ENCODE results near the gene SORD.
"Not testable (repeated sequence)": the region's sequence is repeated elsewhere in the genome, so short reads cannot be mapped to it uniquely, and the experiment has no call there.

The SORD gene

DNA sequence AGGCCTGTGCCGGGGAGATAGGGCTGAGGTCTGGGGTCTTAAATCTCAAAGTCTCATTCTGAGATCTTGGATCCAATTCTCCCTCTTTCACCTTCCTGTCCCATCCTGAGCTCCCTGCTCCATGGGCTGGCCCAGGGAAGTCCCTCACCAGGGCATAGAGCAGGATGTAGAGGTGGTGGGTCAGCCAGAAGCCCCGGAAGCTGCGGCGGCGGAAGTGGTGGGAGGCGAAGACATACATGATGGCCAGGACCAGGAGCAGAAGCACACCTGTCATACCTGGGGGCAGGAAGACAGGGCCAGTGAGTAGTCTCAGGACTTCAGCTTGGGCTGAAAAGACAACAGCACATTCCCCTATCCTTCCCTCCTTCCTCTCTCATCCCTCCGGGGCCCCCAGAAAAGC is 74.5 kb downstream of the SORD start:
- DNase-seq (ENCODE audit: low spot score) = no peak

DNA sequence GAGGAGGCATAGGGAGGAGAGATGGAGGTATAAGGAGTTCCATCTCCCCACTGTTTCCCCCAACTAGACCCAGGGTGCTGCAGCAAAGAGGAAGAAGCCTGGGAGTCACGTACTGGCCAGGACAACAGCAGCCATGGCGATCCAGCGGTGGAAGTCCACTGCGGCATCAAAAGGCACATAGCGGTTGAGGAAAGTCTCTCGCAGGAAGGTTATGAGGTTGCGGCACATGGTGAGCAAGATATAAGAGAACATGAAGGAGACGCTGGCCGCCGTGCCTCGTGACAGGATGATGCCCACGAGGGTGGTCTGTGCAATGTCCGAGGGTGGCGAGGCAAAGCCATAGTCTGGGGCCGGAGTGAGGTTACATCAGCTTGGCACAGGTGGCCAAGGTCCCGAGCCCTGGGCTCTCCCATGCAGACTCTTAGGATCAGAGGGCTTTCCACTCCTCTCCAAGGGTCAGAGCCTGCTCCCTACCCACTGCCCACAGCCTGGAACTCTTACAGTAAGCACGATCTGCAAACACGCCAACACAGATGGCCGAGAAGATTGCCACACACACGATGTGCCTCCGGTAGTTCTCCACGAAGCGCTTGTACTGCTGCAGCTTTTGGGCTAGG is 76.7 kb downstream of the SORD start:
- no peak for DNase-seq (ENCODE audit: low spot score)

DNA sequence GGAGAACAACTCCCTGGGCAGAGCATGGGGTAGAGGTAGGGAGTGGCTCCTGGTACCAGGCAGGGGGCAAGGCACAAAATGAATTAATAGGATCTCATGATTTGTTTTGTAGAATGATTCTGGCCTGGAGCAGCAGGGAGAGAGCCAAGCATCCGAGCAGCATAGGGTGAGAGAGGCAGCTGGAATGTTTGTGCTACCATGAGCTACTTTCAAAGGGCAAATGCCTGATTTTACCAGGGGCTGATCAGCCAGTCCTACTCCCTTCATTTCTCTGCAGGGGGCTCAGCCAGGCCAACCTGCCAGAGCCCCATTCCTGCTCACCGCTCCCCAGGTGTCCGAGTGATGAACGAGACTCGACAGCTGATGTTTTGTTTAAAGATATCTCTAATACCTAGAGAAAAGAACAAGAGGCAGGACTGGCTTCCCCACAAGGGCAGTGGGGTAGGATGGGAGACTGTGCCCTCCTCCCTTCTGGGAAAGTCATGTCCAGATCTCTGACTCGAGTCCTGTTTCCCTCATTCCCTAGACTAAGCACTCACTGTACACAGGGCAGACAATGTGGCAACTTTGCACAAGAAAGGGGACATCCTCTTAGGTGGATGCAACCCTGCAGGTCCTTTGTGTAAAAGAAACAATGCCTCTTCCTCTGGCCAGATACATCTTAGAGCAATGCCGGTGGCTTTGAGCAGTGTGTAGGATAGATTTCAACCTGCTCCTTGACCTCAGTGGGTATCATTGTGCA is 78.1 kb downstream of the SORD start:
- no peak for DNase-seq (ENCODE audit: low spot score)

DNA sequence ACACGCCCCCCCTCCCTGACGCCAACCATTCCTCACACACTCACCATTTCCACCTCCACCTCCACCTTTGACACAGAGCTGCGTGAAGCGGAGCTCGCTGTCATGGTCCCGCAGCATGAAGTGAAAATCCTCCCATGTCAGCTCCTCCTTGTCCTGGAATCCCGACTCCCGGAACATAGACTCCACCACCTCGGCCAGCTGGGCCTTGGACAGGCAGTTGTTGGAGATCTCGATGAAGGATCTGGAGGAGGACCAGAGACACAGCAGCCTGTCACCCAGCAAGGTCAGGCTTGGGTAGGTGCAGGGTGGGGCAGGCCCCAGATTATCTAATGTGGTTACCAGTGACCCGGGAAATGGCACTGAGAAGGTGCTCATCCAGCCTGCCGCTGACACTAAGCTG is 78.8 kb downstream of the SORD start:
- DNase-seq (ENCODE audit: low spot score) = no peak

DNA sequence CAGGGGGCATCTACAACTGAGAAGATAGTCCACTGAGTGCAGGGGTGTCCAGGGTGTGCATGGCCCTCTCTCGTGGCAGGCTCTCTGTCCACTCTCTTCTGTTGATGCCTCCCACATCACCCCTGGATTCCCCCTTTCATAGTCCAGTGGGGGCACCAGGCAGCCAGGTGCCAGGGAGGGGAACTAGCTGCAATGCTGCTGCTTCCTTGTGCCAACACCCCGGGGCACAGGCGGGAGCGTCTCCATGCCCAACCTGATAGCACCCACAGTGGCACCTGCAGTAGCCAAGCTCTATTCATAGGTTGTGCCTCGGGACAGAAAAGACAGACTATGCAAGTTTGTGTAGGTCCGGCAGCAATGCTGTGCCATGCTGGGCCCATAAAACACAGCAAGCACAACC is 79.2 kb downstream of the SORD start:
- no peak for DNase-seq (ENCODE audit: low spot score)

DNA sequence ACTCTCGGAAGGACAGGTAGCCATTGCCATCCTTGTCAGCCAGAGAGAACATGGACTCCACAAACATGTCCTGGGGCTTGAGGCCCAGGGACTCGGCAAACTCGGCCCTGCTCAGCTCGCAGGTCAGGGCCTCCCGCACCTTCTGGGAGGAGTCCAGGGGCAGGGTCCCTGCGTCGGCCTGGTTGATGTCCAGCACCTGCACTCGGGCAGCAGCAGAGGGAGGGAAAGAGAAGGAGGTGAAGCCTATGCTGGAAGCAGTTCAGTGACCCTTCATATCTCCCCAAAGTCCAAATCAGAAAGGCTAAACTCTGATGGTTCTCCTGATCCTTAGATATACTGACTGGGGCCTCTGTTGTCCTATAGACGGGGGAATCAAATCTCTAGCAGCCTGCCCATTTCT is 81.2 kb downstream of the SORD start:
- not testable (repeated sequence) for DNase-seq (ENCODE audit: low spot score)

DNA sequence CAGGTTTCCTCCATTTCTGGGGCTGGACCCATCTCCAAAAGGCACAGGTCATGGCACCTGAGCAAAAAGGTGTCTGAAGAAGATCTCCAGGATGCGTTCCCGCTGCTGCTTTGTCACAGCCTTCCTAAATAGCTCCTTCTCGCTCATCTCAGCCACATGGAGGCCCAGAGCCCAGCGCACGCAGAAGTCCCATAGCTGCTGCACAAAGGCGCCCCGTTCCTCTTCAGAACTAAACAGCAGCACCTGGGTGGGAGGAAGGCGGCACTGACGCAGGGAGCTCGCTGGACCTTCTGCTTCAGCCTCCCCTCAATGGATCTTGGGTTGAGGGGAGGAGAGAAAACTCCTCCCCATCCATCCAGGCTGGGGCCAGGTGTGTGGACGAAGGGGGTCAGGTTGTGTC is 82.6 kb downstream of the SORD start:
- no peak for DNase-seq (ENCODE audit: low spot score)

DNA sequence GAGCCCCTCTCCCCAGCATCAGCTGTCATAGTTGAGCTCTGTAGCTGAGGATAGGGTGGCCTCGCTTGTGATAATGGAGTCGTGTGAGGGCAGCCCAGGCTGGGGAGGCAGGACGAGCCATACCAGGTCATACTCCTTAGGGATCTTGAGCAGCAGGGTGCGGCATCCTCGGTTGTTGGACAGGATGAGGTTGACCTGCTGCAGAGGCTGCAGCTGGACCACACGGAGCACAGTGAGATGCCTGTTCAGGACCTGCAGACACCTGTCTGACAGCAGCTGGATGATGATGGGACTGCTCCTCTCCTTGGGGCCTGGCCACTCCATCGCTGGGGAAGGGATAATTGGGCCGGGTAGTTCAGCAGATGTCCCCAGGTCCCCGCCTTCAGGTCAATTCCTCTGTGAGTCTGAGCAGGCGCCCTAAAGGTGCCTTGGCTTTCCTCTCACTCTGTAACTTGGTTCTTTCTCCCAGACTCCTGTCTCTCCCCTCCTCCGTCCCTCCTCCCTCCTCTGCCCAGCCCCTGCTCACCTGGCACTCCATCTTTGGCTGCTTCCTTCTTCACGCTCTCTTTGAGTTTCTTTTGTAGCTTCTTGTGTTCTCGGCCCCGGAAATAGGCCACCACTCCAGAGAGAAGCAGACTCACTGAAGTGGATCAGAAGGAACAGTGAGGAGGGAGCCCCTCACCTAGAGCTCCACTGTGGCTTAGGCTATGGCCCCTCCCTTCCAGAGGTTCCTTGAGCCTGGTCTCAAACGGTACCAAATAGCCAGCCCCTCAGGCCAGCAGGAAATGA is 83.2 kb downstream of the SORD start:
- no peak for DNase-seq (ENCODE audit: low spot score)

DNA sequence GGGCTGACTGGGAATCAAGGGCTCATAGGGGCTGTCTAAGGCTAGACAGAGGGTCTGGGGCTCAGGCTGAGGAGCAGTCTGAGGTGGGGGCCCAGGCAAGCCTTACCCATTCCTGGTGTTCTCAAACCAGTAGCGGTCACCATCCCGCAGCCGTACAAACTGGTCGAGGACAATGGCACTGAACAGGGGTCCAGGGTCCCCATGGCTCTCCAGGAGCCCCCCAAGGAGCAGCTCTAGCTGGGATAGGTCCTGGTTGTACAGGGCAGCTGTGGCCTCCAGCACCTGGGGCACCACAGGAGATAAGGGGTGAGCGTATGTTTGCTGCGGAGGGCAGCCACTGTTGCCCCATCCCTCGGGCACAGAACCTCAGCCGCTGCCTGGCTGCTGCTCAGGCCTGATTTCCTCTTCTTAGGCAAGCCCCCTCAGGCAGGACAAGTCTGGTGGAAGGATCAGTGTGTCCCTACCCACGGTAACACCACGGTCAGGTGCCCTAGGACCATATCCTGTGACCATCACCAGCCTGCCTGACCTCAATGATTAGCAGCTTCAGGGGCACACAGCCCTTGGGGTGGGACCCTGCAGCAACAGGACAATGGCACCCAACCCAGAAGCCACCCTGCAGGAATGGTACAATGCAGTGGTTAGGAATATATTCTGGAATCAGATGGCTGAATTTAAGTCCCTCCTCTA is 85.1 kb downstream of the SORD start:
- DNase-seq (ENCODE audit: low spot score) = no peak

DNA sequence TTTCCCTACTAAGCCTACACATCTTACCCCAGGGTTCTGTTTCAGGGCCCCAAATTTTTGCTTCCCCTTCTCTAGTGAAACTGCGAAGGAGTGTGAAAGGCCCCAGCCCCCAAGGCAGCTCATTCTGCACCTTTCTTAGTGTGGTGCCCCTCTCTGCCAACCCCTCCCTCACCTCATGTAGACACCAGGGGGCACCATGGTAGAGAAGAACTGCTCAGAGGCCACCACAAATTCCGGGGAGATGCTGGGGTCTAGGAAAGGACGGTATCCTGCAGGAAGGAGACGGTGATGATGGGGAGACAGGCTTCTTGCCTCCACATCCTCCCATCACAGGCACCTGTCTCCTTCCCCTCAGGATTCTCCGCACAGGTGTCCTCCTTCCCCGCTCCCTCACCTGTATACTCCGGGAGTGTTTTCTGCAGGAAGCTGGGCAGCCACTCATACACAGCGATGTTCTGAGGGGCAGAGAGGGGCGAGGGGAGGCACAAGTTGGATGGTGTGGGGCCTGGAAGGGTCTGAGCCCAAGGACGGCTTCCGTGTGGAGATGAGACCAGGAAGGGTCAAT is 87.3 kb downstream of the SORD start:
- no peak for DNase-seq (ENCODE audit: low spot score)

DNA sequence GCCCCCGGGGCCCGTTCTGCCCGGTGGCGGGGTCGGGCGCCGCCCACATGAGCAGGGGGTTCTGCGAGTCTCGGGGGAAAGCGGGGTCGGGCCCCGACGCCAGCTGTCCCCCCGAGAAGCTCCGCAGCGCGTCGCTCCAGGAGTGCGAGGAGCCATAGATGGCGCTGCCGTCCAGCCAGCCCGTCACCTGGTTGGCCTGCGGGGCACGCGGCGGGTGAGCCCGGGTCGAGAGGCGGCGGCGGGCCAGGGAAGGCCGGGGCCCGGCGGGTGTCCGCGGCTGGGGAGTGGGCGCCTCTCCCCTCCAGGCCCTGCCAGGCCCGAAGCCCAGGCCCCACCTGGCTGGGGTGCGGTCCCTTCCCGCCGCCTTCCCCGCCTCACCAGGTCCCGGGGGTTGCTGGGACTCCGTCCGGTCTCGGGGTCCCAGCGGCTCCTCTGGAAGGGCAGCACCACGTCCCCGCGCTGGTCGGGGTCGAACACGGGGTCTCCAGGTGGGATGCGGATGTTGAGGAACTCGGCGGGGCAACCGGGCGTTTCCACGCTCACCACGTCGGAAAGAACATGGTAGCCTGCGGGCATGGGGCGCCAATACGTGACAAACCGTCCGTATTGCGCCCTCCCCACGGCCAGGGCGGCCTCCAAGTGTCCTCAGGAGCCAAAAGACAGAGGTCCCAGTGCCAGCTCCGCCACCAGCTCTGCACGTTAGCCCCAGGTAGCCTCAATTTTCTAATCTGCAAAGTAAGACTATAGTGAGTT is 88.6 kb downstream of the SORD start:
- DNase-seq (ENCODE audit: low spot score) = no peak

DNA sequence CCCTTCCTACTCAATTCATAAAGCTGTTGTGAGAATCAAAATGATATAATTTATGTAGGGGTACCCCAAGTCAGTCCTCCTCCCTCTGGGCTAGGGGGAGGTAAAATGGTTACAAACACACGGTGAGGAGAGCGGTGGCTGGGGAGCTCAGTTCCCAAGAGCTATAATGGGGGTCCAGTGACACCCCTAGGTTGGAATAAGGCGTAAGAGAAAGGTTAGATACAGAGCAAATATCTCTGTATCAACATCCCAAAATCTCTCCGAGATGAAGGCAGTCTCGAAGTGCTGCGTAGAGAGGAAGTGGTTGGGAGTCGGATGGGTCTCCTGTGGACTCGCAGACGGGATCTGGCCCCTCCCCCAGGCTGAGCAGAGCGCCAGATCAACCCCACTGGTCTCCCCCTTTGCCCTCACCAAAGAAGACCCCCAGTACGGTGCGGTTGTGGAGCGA is 89.2 kb downstream of the SORD start:
- DNase-seq (ENCODE audit: low spot score) = no peak

DNA sequence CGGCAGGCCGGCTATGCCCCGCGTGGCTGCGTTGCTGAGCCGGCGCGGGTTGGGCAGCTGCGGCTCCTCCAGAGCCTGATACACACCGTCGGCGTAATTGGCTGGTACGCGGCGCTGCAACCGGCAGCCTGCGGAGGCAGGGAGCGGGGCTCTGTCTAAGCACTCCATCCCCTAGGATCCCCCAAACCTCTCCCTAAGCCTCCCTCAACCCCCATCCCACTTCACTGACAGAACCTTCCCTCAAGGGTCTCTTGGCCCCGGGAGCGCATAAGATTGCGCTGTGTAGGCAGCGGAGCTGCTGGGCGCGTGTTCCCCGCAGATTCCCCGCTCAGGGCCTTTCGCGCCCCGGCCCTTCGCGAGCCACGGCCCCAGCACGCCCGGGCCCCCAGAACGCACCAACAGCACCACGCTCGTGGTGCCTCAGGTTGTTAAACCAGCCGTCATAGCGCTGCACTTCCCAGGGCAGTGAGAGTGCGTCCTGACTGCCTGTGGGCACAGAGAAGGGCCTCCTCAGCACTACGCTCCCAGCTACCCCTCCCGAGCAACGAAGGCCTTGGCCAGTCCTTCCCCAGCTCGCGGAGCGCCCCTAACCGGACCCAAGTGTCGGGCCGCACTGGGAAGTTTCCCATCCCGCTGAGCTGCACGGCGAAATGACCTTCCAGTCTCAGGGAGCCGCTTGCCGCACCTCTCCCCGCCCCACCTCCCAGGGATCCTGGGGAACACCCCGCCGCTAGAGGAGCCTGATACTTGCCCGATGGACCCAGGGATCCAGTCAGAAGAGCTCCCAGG is 89.8 kb downstream of the SORD start:
- no peak for DNase-seq (ENCODE audit: low spot score)

DNA sequence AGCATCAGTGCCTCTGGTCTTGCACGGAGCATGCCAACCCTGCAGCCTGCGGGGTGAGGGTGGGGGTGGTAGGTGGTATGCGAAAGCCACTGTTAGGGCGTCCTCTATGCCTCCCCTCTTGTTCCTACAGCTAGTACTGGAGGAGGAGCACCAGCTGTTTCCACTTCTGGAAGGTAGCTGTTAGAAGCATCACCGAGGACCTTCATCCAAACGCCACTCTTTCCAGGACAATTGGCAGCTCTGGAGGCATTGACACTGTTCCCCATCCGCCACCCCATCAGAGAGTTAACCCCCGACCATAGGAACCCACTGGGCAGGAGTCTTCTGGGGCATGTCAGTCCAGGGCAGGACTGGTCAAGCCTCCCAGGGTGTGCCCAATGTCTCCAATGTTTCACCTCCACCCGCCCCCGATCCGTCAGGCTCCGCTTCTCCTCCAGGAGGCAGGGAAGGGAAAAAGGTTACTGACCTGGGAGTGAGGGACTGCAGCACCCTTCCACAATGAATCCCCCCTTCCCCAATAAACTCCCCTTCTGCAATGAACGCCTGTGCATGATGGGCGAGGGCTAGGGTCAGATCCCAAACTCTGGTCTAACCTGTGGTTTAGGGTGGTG is 90.5 kb downstream of the SORD start:
- no peak for DNase-seq (ENCODE audit: low spot score)

DNA sequence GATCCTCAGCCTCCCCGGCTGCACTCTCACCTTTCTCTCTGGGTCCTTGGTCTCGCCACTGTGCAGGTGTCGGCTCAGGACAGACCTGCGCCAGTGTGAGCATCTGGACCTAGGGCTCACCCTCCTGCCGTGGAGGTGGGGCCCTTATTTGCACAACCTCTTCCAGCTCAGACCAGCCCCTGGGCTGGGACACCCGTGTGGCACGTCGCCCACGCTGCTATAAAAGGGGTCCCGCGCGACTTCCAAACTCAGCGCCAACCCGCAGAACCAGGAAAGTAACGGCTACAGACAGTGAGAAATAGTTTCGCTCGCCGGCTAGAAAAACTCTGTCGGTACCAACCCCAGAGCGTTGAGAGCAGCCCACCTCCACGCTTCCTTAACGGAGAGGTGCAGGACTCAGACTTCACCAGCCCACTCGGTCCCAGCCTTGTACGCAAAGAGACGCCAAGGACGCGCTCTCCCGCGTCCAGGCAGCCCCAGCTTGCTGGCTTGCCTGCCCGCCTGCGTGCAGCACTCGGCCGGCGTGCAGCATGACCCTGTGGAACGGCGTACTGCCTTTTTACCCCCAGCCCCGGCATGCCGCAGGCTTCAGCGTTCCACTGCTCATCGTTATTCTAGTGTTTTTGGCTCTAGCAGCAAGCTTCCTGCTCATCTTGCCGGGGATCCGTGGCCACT is 91.2 kb downstream of the SORD start, which contains the start of the genes DUOX2 and DUOXA2:
Gene DUOX2 (minus strand): TSS at position 97 of the 675 bp plus-strand sequence. CDS start 761 bp downstream, outside the sequence.
Gene DUOXA2 (plus strand): TSS at position 251 of the 675 bp plus-strand sequence. CDS start 280 bp downstream, at position 531.
- DNase-seq (ENCODE audit: low spot score) = no peak

DNA sequence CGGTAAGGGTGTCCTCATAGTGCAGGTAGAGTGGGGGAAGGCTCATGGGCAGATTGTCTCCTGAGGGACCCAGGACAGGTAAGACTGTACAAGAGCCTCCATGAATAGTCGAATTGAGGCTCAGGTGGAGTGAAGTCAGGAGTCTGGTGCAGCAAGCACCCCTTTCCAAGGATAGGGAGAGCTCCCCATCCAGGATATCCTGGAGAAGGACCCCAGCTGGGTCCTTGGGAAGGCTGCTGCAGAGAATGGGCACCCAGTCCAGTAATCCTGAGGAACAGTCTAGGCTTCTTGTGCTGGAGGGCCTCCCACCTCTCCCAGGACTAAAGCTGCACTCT is 91.7 kb downstream of the SORD start:
- no peak for DNase-seq (ENCODE audit: low spot score)

DNA sequence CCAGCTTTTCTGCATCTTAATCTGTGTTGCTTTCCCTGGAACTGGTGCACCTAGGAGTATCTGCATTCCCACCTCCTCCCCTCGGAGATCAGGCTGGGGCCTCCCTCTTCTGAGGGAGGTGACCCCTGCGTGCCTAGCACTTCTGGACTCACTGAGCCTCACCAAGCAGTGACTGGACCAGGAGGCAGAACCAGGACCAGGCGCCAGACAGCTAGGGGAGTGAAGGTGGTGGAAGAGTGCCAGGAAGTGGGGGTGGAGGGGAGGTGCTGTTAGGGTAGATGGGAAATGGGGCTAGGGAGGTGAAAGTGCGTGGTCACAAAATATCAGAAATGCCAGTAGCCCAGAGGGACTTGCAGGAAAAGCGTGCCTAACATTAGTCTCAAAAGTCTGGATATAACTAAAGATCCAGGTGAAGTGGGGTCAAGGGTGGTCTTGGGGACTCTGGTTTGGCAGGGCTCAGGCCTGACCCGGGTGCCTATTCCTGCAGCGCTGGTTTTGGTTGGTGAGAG is 92.4 kb downstream of the SORD start:
- DNase-seq (ENCODE audit: low spot score) = no peak

DNA sequence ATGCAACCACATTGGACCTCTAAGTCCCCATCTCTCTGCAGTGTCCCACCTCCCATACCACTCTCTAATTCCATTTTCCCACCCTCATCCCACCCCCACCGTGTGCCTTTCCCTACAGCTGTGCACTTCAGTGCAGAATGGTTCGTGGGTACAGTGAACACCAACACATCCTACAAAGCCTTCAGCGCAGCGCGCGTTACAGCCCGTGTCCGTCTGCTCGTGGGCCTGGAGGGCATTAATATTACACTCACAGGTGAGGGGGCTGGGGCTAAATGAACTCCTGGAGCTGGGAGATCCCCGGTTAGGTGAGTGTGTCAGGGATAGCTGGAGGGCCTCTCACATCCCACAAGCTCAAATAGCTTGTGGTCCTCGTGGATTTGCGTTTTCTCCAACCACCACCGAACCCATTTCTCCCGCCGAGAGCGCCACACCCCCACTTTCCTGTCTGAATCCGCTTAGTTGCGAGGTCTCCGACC is 93.0 kb downstream of the SORD start:
- no peak for DNase-seq (ENCODE audit: low spot score)
